NB4 (cell line): ENCODE results near the gene GABRB3.

Source experiments
- POLR2A ChIP-seq: IDR thresholded peaks from 2 replicates; pipeline ENCODE4 v1.6.1; 2011; ENCODE audit warnings: mild to moderate bottlenecking; ENCODE audit not compliant: insufficient read length; ENCODE audit errors: extremely low read depth
- TF ChIP-seq, protein P1 (sequence below): IDR thresholded peaks from one replicate; pipeline ENCODE4 v1.5.1; 2012; ENCODE audit warnings: low read depth, low read length
- TF ChIP-seq, protein P2 (sequence below): IDR thresholded peaks from 2 replicates; pipeline ENCODE4 v1.6.1; 2011; ENCODE audit warnings: low read depth, low read length

DNA sequence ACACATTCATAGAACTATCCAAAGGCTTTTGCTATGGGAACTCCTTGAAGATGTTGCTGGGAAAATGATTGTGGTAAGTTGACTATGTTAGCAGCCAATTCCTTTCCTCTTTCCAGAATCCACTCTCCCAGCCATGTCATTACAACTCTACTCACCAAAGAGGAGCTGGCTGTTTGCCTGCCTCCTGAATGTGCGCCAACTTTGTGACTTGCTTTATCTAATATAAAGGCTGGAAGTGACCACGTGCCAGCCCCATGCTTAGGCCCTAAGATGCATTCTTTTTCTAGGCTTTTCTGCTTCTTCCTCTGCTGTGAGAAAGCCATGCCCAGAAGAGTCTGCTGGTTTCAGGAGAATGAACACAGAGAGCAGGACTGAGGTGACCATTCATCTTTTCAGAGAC, 182.2 kb downstream of the GABRB3 start:
- TF ChIP-seq, protein P1, sequence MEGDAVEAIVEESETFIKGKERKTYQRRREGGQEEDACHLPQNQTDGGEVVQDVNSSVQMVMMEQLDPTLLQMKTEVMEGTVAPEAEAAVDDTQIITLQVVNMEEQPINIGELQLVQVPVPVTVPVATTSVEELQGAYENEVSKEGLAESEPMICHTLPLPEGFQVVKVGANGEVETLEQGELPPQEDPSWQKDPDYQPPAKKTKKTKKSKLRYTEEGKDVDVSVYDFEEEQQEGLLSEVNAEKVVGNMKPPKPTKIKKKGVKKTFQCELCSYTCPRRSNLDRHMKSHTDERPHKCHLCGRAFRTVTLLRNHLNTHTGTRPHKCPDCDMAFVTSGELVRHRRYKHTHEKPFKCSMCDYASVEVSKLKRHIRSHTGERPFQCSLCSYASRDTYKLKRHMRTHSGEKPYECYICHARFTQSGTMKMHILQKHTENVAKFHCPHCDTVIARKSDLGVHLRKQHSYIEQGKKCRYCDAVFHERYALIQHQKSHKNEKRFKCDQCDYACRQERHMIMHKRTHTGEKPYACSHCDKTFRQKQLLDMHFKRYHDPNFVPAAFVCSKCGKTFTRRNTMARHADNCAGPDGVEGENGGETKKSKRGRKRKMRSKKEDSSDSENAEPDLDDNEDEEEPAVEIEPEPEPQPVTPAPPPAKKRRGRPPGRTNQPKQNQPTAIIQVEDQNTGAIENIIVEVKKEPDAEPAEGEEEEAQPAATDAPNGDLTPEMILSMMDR: no peak
- TF ChIP-seq, protein P2, sequence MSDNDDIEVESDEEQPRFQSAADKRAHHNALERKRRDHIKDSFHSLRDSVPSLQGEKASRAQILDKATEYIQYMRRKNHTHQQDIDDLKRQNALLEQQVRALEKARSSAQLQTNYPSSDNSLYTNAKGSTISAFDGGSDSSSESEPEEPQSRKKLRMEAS: no peak
- TF ChIP-seq POLR2A: no peak
